Stimulated activated CD8-positive, alpha-beta memory T cell treated with anti-CD3 and anti-CD28 coated beads, Interleukin-12 subunit alpha, Interleukin-12 subunit beta, amount 100 ng/mL, for 1 hour (primary cell): ENCODE measurements around the gene WDHD1.
"Not testable (repeated sequence)": the region's sequence is repeated elsewhere in the genome, so short reads cannot be mapped to it uniquely, and the experiment has no call there.

ENCODE experiments used
- DNase-seq: peaks from one replicate; pipeline ENCODE4 v3.0.0-alpha.2; 2020; ENCODE audit warnings: low read depth

Gene WDHD1

DNA sequence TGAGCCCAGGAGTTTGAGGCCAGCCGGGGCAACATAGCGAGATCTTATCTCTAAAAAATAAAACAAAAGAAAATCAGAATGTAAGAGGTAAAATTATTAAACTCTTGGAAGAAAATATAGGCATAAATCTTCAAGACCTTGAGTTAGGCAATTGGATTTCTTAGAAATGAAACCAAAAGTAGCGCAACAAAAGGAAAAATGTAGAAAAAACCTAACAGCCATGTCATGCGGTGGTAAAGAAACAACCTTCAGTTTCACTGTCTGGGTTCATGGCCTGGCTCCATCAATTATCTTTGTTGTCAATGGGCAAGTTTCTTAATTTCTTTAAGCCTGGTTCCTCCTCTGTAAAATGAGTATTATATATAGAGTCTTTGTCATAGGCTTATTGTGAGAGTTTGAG lies 118.7 kb downstream of the WDHD1 start:
- no peak for DNase-seq

DNA sequence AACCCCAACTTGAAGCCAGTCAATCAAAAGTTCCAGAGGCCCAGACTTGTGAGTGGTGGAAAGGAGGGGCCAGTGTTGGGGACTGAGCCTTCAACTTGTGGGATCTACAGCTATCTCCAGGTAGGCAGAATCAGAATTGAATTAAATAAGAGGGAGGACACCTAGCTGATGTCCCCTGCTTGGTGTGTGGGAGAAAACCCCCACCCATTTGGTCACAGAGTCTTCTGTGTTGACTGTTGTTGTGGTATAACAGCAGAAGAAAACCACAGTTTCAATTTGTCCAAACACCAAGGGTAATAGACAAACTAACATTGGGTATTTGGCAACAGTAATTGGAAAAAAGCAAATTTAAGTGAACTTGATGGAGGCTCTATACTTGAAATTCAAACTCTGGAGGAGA lies 120.8 kb downstream of the WDHD1 start:
- DNase-seq: no peak

DNA sequence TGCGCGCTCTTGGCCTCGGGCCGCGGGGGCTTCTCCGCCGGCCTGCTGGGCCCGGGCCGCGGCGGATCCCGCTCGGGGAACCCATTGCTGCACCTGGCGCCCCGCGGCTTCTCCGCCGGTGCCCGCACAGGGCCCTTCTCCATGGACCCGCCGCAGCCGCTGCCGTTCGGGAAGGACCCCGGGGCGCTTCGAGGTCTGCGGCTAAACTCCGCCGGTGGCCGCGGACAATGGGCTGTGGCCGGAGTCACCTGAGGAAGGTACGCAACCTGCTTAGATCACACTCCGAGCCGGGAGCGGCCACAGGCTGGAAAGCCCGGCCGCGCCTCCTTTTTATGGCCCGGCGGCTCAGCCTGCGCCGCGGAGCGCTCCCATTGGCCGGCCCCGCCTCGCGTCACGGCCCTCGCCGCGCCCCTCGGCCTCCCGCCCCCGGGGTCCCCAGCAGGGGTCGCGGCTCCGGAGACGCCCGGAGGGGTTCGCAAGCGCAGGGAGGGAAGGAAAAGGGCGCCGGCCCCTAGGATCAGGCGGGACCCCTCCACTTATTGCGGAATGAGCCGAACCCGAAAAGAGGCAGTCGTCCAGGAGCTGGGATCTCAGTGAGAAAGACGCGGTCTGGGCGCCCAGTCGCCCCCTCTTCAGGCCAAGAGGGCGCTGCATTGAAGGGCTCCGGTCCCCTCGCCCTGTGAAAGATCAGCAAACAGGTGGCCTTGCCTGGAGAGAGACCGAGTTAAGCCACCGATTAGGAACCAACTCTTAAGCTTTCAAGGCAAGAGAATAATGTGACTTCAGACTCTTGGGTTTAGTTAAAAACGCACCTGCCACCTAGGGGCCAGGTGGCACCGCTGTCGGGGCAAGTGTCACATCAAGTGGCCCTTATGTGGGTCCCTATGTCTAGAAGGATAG lies 124.1 kb downstream of the WDHD1 start, which contains the start of gene GCH1:
Gene GCH1, minus strand, starts transcription at position 306 of the 900 bp plus-strand sequence. Its CDS starts 163 bp downstream, at position 143.
- DNase-seq: peak; percentile 64

DNA sequence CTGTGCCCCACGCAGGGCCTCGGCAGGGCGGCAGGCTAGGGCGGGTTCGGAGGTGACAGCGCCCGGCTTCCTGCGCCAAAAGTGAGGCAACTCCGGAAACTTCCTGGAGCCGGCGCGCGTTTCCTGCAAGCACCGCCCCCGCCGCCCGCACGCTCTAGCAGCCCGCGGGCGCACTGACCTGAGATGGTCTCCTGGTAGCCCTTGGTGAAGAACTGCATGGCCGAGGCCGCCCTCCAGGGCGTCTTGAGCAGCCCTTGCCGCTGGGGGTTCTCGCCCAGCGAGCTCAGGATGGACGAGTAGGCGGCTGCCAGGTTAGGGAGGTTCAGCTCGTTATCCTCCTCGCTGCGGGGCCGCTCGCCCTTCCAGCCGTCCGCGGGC lies 124.8 kb downstream of the WDHD1 start:
- peak; percentile 67 for DNase-seq

DNA sequence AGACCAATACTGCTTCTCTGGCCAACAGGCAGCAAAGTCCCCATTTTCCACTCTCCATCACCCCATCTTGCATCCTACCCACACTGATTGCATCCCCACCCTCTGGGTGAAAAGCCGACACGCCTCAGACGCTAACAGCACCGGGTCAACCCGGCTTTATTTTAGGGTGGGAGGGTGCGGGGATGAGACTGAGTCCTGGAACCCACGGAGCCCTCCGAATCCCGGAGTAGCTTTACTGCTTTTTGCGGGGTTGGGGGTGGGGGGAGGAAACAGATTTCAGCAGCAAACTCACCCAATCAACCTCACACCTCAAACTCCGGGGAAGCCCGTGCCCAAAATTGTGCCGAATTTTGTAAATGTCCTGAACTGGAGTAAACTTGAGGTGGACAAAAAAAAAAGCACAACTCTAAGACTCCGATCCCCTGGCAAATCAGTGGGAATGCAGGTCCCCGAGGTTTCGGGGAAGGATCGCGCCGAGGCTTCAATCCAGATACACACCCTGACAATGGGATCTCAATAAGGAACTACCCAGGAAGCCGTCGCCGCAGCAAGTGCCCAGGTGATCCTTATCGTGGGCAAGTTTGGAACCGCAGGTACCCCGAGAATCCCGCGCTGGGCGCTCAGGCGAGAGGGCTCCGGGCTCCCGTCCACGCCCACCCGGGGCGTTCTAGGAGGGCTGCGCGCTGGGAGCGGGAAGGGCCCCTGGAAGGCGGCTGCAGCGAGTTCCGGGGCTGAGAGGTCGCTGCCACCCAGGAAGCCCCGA lies 125.3 kb downstream of the WDHD1 start:
- DNase-seq: no peak

DNA sequence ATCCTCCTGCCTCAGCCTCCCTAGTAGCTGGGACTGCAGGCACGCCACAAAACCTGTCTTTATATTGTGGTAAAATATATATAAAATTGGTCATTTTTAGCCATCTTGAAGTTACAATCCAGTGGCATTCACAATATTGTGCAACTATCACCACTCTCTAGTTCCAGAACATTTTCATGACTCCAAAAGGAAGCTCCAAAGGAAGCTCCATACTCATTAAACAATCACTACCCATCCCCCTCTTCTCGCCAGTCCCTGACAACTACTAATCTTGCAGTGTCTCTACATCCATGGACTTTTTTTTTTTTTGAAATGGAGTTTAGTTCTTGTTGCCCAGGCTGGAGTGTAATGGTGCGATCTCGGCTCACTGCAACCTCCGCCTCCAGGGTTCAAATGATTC lies 127.3 kb downstream of the WDHD1 start:
- no peak for DNase-seq

DNA sequence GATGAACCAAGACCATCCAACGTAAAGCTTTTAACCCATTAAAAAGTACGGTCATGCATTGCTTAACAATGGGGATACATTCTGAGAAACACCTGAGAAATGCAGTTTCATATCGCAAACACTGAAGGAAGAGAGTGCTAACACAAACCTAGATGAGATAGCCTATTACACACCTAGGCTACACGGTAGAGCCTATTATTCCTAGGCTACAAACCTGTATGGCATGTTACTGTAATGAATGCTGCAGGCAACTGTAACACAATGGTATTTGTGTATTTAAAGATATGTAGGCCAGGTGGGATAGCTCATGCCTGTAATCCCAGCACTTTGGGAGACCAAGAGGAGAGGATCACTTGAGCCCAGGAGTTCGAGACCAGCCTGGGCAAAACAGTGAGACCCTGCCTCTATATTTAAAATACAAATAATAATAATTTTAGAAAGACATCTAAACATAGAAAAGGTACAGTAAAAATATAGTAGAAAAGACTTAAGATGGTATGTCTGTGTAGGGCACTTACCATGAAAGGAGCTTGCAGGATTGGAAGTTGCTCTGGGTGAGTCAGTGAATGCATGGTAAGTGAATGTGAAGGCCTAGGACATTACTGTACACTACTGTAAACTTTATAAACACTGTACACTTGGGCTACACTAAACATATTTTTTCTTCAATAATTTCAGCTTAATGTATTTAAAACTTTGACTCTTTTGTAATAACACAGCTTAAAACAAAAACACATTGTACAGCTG lies 128.9 kb downstream of the WDHD1 start:
- not testable (repeated sequence) for DNase-seq

DNA sequence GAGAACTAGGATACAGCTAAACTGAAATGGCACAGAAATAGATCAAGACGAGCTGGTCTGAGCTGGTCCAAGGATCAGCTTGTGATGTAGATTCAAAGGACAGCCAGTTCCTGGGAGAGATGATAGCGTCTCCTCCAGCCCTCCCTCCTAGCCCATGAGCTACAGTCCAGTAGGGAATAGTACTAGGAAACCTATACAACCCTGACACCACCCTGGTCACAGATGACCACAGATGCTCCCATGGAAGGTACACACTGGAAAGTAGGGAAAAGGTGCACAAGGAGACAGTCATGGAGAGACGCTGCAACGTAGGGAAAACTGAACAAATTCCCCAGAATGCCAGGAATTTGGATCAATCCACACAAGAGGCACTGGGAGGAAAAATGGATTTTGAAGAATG lies 131.2 kb downstream of the WDHD1 start:
- no peak for DNase-seq

DNA sequence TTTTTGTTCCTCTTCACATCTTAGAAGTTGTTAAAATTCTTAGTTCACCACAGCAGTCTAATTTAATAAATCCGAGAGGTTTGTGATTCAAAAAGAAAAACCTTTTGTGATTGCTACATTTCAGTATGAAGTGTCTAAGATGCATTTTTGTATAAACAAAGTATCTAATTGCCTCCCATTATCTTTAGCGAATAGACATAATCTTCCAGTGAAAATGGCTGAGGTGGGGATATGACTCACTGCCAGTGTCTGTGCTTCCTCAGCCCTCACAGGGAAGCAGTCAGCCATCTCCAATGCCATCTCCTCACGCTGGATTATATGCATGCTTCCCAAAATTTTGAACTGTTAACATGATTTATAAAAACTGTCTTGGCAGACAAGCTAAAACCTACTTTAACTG lies 131.9 kb downstream of the WDHD1 start:
- no peak for DNase-seq

DNA sequence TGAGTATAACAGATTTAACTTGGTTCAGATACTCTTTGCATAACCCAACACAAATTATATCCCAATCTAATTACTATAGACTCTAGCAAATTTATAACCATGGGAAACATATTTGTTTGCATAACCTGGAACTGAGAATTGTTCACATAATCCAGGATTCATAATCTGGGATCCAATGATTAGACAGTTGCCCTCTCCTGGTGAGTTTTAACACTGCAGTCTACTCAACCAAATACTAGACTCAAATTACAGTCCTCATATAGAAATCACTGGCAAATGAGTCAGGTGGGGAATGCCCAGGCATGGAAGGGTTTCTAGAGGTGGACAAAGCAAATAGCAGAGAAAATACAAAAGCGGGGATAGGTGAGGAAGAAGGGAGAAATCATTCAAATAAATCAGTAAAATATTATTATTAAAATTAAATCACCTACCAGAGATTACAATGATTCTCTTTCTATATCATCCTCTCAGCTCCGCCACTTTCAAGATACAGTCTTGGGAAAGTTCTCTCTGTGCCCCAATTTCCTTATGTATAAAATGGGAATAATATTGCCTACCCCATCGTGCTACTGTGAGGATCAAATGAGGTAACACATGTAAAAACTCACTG lies 133.6 kb downstream of the WDHD1 start:
- DNase-seq: no peak

DNA sequence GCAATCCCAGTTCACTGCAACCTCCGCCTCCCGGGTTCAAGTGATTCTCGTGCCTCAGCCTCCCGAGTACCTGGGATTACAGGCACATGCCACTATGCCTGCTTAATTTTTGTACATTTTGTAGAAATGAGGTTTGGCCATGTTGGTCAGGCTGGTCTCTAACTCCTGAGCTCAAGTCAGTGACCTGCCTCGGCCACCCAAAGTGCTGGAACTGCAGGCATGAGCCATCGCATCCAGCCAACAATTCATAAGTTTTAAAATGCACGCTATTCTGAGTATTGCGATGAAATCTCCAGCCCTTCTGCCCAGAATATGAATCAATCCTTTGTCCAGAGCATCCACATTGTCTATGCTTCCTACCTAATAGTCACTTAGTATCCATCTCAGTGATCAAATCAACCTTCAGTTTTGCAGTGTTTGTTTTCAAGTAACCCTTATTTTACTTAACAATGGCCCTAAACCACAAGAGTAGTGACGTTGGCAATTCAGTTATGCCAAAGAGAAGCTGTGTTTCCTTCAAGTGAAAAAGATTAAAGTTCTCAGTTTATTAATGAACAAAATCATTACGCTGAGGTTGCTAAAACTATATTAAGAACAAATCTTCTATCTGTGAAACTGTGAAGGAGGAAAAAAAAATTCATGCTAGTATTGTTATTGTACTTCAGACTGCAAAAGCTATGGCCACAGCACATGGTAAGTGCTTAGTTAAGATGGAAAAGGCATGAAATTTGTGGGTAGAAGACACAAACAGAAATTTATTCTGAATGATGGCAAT lies 135.2 kb downstream of the WDHD1 start:
- no peak for DNase-seq

DNA sequence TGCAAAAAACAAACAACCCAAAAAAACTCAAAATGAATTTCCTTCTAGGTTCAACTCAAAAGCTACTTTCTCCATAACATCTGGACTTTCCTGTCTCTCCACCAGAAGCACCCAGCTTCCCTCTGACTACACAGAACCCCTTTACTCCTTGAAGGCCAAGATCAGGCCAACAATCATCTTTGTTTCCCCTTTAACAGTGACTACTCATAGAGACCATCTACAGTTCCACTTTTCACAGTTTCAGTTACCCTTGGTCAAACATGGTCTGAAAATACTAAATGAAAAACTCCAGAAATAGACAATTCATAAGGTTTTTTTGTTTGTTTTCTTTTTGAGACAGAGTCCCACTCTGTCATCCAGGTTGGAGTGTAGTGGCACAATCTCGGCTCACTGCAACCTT lies 136.1 kb downstream of the WDHD1 start:
- no peak for DNase-seq

DNA sequence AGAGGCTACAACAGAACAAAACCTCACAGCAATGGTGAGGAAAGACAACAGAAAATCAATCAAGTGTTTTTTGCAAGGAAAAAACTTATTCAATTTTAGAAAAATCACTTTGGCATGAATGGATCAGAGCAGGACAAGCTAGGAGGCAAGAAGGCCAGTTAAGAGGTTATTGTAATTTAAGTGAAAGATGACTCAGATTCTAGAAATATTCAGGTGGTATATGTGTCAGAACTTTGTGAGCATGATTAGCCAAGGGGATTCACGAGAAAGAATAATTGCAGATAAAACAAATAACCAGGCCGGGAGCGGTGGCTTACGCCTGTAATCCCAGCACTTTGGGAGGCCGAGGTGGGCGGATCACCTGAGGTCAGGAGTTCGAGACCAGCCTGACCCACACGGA lies 137.0 kb downstream of the WDHD1 start:
- DNase-seq: no peak
